NCI-H2171 treated with DMSO at 0.1 percent for 48 hours (cell line): ENCODE results near the gene DDT.
"Not testable (repeated sequence)": the region's sequence is repeated elsewhere in the genome, so short reads cannot be mapped to it uniquely, and the experiment has no call there.

Experiments
- DNase-seq: peaks from one replicate; lab custom pipeline; 2025; lab: John Stamatoyannopoulos, UW

Gene DDT

GRCh38 chr22:23952794-23953405, 21.3 kb downstream of the DDT start:
- DNase-seq = not testable (repeated sequence)

DNA sequence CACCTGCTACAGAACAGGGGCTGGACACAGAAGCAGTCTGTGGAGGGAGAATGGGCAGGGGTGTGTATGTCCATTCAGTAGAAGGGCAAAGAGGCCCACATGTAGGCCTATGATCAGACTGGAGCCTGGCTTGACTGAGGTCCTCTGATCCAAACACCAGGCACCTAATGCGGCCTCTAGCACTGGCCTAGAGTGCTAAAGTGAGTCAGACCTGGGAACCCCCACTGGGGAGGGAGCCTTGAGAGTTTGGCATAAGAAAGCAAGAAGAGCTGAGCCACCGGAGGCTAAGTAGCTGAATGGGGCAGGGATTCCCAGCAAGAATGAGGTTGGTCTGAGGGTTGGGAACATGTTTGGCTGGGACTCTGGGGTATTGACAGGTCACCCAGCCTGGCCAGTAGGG, 22.9 kb downstream of the DDT start:
- DNase-seq = not testable (repeated sequence)

- DNase-seq = not testable (repeated sequence)
These were observed 24.5 kb downstream of the DDT start for GRCh38 chr22:23949764-23950163.

DNA sequence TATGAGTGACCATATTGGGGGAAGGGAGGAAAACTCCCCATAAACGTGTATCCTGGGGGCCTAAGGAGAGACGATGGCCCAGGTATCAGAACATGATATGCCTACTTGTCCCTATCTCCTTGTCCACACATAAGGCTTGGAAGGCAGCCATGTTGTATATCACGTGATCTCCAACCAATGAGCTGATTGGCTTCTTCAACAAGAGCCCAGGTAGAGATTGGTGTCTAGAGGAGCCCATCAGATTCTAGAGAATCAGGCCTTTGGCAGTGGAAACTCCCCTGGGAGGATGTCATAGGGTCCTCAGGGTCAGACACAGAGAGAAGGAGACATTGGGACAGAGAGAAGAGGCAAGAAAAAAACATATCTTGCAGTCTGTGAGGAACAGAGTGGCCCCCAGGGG, 26.9 kb downstream of the DDT start:
- DNase-seq = peak; percentile 29

DNA sequence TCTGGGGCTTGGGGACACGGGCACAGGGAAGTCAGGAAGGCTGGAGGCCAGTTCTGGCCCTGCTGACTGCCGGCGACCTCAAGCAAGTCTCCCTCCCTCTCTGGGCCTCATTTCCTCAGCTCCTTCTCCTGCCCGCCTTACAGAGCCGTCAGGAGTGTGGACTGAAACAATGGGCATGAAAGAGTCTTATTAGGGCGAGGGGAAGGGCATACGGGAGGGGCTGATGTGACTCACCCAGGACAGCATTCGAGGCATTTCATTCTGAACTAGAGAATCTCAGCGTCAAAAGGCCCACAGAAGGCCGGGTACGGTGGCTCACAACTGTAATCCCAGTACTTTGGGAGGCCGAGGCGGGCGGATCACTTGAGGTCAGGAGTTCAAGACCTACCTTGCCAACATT, 34.1 kb downstream of the DDT start:
- not testable (repeated sequence) for DNase-seq

DNA sequence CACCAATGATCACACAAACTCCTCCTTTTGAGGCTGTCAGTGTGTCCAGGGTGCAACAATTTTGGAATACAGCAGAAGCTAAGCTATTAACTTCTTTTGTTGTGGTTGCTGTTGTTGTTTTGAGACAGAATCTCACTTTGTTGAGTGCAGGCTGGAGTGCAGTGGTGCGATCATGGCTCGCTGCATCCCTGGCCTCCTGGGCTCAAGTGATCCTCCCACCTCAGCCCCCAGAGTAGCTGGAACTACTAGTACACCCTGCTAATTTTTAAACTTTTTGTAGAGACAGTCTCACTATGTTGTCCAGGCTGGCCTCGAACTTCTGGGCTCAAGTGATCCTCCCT, 35.3 kb downstream of the DDT start:
- DNase-seq = no peak

- no peak for DNase-seq
These were observed 35.8 kb downstream of the DDT start for GRCh38 chr22:23938328-23939016.

- DNase-seq = no peak
These were observed 47.7 kb downstream of the DDT start for GRCh38 chr22:23926561-23926960.

DNA sequence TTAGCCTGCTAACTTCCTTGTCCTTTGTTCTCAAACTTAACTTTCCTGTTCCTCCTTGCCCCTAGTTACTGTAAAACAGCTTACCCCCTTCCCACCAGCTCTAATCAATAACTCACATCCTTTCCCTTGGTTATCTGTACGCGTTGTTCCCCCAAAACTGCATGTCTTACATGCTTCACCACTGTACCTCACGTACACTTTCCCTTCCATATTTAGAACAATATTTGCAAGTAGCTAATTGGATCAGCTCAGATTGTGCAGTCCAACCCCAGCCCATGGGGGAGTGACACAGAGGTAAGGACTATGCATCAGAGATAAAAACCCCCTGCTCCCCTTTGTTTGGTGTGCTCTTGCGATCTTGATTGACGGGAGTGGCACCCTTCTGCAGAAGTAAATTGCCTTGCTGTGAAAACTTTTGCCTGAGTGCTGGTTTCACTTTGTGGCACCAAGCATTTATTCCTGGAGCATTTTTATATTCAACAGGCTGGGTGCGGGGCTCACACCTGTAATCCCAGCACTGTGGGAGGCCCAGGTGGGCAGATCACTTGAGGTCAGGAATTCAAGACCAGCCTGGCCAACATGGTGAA, 49.1 kb downstream of the DDT start:
- no peak for DNase-seq

DNA sequence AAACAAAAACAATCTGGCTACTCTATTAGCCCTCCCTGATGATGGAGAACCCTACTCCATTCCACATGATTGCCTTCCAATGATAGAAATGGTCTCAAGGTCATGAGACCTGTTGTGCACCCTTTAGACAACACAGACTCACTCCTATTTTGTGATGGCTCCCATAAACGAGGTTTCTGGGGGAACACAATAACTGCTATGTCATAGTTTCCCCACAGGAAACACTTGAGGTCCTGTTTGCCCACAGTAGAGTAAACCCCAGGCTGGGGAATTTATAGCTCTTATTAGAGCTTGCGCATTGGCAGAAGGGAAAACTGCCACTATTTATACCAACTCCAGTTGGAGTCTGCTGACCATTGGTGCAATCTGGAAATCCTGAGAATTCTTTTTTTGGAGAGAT, 51.3 kb downstream of the DDT start:
- DNase-seq = no peak

GRCh38 chr22:23921586-23922201, 52.5 kb downstream of the DDT start:
- DNase-seq = not testable (repeated sequence)
